Upper lobe of right lung (tissue), 1 donor: ENCODE measurements around the gene DPH7. TPM values are rescaled to one million over a fixed set of nuclear protein-coding genes. Genes with fewer than 3 reads are reported as not detected.
A peak's percentile ranks its signal among the peaks of the same experiment; 100 is the strongest.
"Not testable (repeated sequence)": the region's sequence is repeated elsewhere in the genome, so short reads cannot be mapped to it uniquely, and the experiment has no call there.

Experiments used
- ATAC-seq: fragments of 200-7000 bp; cut with Tn5 transposase; one replicate; pipeline ENCODE4 v1.9.1; 2020; ENCODE audit warnings: mild to moderate bottlenecking, moderate library complexity
- DNase-seq: peaks from one replicate; pipeline ENCODE4 v3.0.0-alpha.2; 2020
- H3K27ac ChIP-seq: fragments of 200-600 bp; one replicate; pipeline ENCODE4 v1.8.0; 2022
- H3K27me3 ChIP-seq: fragments of 200-600 bp; one replicate; pipeline ENCODE4 v1.8.0; 2022; ENCODE audit warnings: mild to moderate bottlenecking
- H3K36me3 ChIP-seq: fragments of 200-600 bp; one replicate; pipeline ENCODE4 v1.8.0; 2022
- H3K4me1 ChIP-seq: fragments of 200-600 bp; one replicate; pipeline ENCODE4 v1.8.0; 2022
- H3K4me3 ChIP-seq: fragments of 200-600 bp; one replicate; pipeline ENCODE4 v1.8.0; 2022; ENCODE audit warnings: mild to moderate bottlenecking
- H3K9me3 ChIP-seq: fragments of 200-600 bp; one replicate; pipeline ENCODE4 v1.8.0; 2022
- CTCF ChIP-seq: fragments of 200-600 bp; IDR thresholded peaks from one replicate; pipeline ENCODE4 v1.8.0; 2022; ENCODE audit warnings: antibody characterized with exemption
- intact Hi-C: fragments of 100-400 bp; cut with DNase I; formaldehyde crosslinking; loops from one replicate; pipeline ENCODE4 v1.11.0; 2022
- total RNA-seq: library from RNA; stranded (reverse); fragmentation: NEBNext Ultra II Directional; extraction: Animal tissue kit (Norgen Biotek cat#: 25700); gene quantifications from one replicate; pipeline ENCODE4 v1.2.1, GENCODE V29; 2021
- donor health status: DM: no; HTN: yes; CAD: no; lungs with severe emphysema.

DPH7 gene
- total RNA-seq, 1 donor from 2014 or later = 30.2 TPM

GRCh38 chr9:137603879-137604278 lies 25.2 kb upstream of the DPH7 start:
- Histone ChIP-seq H3K27me3 (no peaks in the 10 kb centered on the region), H3K4me3 (no peak overlapping the region), H3K27ac (no peak overlapping the region), H3K36me3 (no peaks in the 10 kb centered on the region), H3K9me3 (no peaks in the 10 kb centered on the region), H3K4me1 (peaks cover 29% of the 10 kb centered on the region)
- no peak for DNase-seq
- ATAC-seq = no peak
- intact Hi-C loops = no loop called here
- TF ChIP-seq CTCF = no peak

- no peak for ATAC-seq
- intact Hi-C loops = no loop called here
- TF ChIP-seq CTCF = no peak
Measured at GRCh38 chr9:137602661-137603060, 23.9 kb upstream of the DPH7 start.

DNA sequence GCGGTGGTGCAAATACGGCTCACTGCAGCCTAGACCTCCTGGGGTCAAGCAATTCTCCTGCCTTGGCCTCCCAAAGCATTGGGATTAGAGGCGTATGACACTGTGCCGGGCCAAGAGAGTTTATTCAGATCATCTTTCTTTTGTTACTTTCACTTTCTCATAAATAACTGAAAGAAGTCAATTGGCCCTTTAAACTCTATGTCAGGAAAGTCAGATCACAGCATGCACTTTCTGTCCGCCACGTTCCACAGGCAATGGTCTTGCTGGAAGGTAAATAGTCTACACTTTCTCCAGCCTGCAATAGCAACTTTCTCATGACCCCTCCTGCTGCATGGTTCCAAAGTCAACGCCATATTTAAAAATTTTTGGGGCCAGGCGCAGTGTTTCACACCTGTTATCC lies 20.2 kb upstream of the DPH7 start:
- intact Hi-C loops = no loop called here
- no peak overlapping the region for H3K4me3 ChIP-seq
- H3K27ac ChIP-seq = no peak overlapping the region
- TF ChIP-seq CTCF = no peak
- H3K4me1 ChIP-seq = peaks cover 3% of the 10 kb centered on the region
- H3K27me3 ChIP-seq = no peaks in the 10 kb centered on the region
- no peaks in the 10 kb centered on the region for H3K36me3 ChIP-seq
- no peak for ATAC-seq
- H3K9me3 ChIP-seq = no peaks in the 10 kb centered on the region
- DNase-seq = no peak

More at GRCh38 chr9:137602661-137603060, 23.9 kb upstream of the DPH7 start:
- Histone ChIP-seq H3K27me3 (no peaks in the 10 kb centered on the region), H3K4me1 (peaks cover 17% of the 10 kb centered on the region), H3K36me3 (no peaks in the 10 kb centered on the region), H3K9me3 (no peaks in the 10 kb centered on the region), H3K4me3 (no peak overlapping the region), H3K27ac (no peak overlapping the region)
- no peak for DNase-seq

- H3K9me3 ChIP-seq, intact Hi-C loops, H3K36me3 ChIP-seq, H3K4me3 ChIP-seq, H3K27me3 ChIP-seq, H3K27ac ChIP-seq, DNase-seq, H3K4me1 ChIP-seq, ATAC-seq: not testable (repeated sequence)
Measured at GRCh38 chr9:137596577-137596976, 17.9 kb upstream of the DPH7 start.

- Histone ChIP-seq H3K4me1 (peaks cover 16% of the 10 kb centered on the region), H3K4me3 (no peak overlapping the region), H3K27me3 (no peaks in the 10 kb centered on the region), H3K9me3 (no peaks in the 10 kb centered on the region), H3K36me3 (peaks cover 2% of the 10 kb centered on the region), H3K27ac (no peak overlapping the region)
- TF ChIP-seq CTCF = no peak
- intact Hi-C loops = no loop called here
- ATAC-seq (peak; percentile 33), DNase-seq (peak; percentile 88)
Measured at GRCh38 chr9:137593176-137593575, 14.5 kb upstream of the DPH7 start.

- TF ChIP-seq CTCF = no peak
- Histone ChIP-seq H3K27me3 (no peaks in the 10 kb centered on the region), H3K4me3 (no peak overlapping the region), H3K9me3 (no peaks in the 10 kb centered on the region), H3K36me3 (peaks cover 6% of the 10 kb centered on the region), H3K27ac (no peak overlapping the region), H3K4me1 (peaks cover 16% of the 10 kb centered on the region)
- peak; percentile 79 for DNase-seq
- ATAC-seq = peak; percentile 54
- intact Hi-C loops = no loop called here
Measured at GRCh38 chr9:137592767-137593166, 14.0 kb upstream of the DPH7 start.
